SK-N-SH (cell line): ENCODE measurements around the gene DENND5B. TPM values are rescaled to one million over a fixed set of nuclear protein-coding genes. Genes with fewer than 3 reads are reported as not detected.

Experiments used
- CTCF ChIA-PET: fragments of 300-600, 350-600 bp; formaldehyde crosslinking; extraction: SDS; loops from one replicate; lab custom pipeline; 2021; lab: Yijun Ruan, JAX
- POLR2A ChIA-PET: fragments of 350-600 bp; sonication (Branson Sonifier 250); formaldehyde crosslinking; extraction: SDS; loops from one replicate; lab custom pipeline; 2020; ENCODE audit warnings: antibody characterized with exemption, inconsistent platforms; lab: Yijun Ruan, JAX
- DNase-seq: peaks from one replicate; pipeline ENCODE4 v3.0.0; 2012
- H2AFZ ChIP-seq: fragments of 200-600 bp; sonication (generic); 2 replicates; pipeline ENCODE4 v1.8.1; 2016; ENCODE audit warnings: antibody characterized with exemption, mild to moderate bottlenecking, low read depth
- H3F3A ChIP-seq: fragments of 200-600 bp; sonication (generic); replicated peaks from 2 replicates; pipeline ENCODE3; 2016; ENCODE audit warnings: antibody characterized with exemption, mild to moderate bottlenecking; ENCODE audit not compliant: insufficient read depth
- H3K27ac ChIP-seq, 2 experiments: fragments of 200-500 bp in 1 of 2; fragments of 200-600 bp in 1 of 2; sonication (Bioruptor generic) in 1 of 2; sonication (generic), shearing (Covaris generic) in 1 of 2; 2 replicates each; pipeline versions ENCODE4 v1.5.1 to v1.6.1; 2014 to 2016; ENCODE audit warnings: low read depth in 2 of 2, inconsistent platforms in 1 of 2, low read length in 1 of 2, mild to moderate bottlenecking in 1 of 2, mixed read lengths in 1 of 2
- H3K27me3 ChIP-seq: fragments of 200-600 bp; sonication (generic), shearing (Covaris generic); 2 replicates; pipeline ENCODE4 v1.6.1; 2016; ENCODE audit warnings: mixed run types; ENCODE audit not compliant: insufficient read depth
- H3K36me3 ChIP-seq, 2 experiments: fragments of 200-500 bp in 1 of 2; fragments of 200-600 bp in 1 of 2; sonication (Bioruptor generic) in 1 of 2; sonication (generic) in 1 of 2; replicated peaks in 1 of 2; 2 replicates each; pipeline versions ENCODE3 to v1.5.1; 2014 to 2016; ENCODE audit warnings: low read length in 1 of 2, mild to moderate bottlenecking in 1 of 2; ENCODE audit not compliant: insufficient read depth in 2 of 2, control insufficient read depth in 1 of 2
- H3K4me1 ChIP-seq, 2 experiments: fragments of 200-500 bp in 1 of 2; fragments of 200-600 bp in 1 of 2; sonication (Bioruptor generic) in 1 of 2; sonication (generic), shearing (Covaris generic) in 1 of 2; 2 replicates each; pipeline versions ENCODE4 v1.5.1 to v1.6.1; 2014 to 2016; ENCODE audit warnings: low read depth in 1 of 2, low read length in 1 of 2, mixed run types in 1 of 2; ENCODE audit not compliant: insufficient read depth in 2 of 2, control insufficient read depth in 1 of 2
- H3K4me2 ChIP-seq: fragments of 200-600 bp; sonication (generic), shearing (Covaris generic); 2 replicates; pipeline ENCODE4 v1.6.1; 2017; ENCODE audit warnings: mixed run types
- H3K4me3 ChIP-seq, 2 experiments: fragments of 200-500 bp in 1 of 2; fragments of 200-600 bp in 1 of 2; sonication (Bioruptor generic) in 1 of 2; sonication (generic), shearing (Covaris generic) in 1 of 2; 2 replicates each; pipeline versions ENCODE4 v1.5.1 to v1.8.1; 2014 to 2016; ENCODE audit warnings: low read depth in 2 of 2, inconsistent platforms in 1 of 2, low read length in 1 of 2, mild to moderate bottlenecking in 1 of 2, mixed read lengths in 1 of 2, moderate library complexity in 1 of 2
- H3K79me2 ChIP-seq: fragments of 200-600 bp; sonication (generic); 2 replicates; pipeline ENCODE4 v1.8.1; 2017; ENCODE audit warnings: mild to moderate bottlenecking; ENCODE audit not compliant: insufficient read depth
- H3K9ac ChIP-seq: fragments of 200-600 bp; sonication (generic); 2 replicates; pipeline ENCODE4 v1.6.1; 2017; ENCODE audit warnings: mixed run types
- H3K9me2 ChIP-seq: fragments of 200-600 bp; sonication (generic); 2 replicates; pipeline ENCODE4 v1.6.1; 2017; ENCODE audit warnings: mixed run types
- H3K9me3 ChIP-seq: fragments of 200-600 bp; sonication (generic); 2 replicates; pipeline ENCODE4 v1.6.1; 2017; ENCODE audit warnings: mixed run types, mild to moderate bottlenecking, moderate library complexity
- H4K20me1 ChIP-seq: fragments of 200-600 bp; sonication (generic); 2 replicates; pipeline ENCODE4 v1.6.1; 2017; ENCODE audit warnings: mild to moderate bottlenecking, mixed run types; ENCODE audit not compliant: insufficient read depth
- ELF1 ChIP-seq: IDR thresholded peaks from 2 replicates; pipeline ENCODE4 v1.4.0; 2012
- FOSL2 ChIP-seq: IDR thresholded peaks from 2 replicates; pipeline ENCODE4 v1.4.0; 2012; ENCODE audit warnings: low read depth, mild to moderate bottlenecking, moderate library complexity, borderline replicate concordance
- FOXM1 ChIP-seq: IDR thresholded peaks from 2 replicates; pipeline ENCODE4 v1.4.0; 2012; ENCODE audit warnings: low read depth, mild to moderate bottlenecking
- GABPA ChIP-seq: IDR thresholded peaks from 2 replicates; pipeline ENCODE4 v1.4.0; 2012; ENCODE audit warnings: low read depth, mild to moderate bottlenecking
- JUND ChIP-seq: IDR thresholded peaks from 2 replicates; pipeline ENCODE4 v1.4.0; 2012
- MEF2A ChIP-seq: IDR thresholded peaks from 2 replicates; pipeline ENCODE4 v1.4.0; 2012; ENCODE audit warnings: low read depth, borderline replicate concordance
- MXI1 ChIP-seq: IDR thresholded peaks from 2 replicates; pipeline ENCODE4 v1.6.1; 2012; ENCODE audit warnings: mild to moderate bottlenecking, low read depth, low read length, improper control_type of control experiment
- RAD21 ChIP-seq: IDR thresholded peaks from 2 replicates; pipeline ENCODE4 v1.6.1; 2012; ENCODE audit warnings: mild to moderate bottlenecking, low read length
- SIN3A ChIP-seq: IDR thresholded peaks from 2 replicates; pipeline ENCODE4 v1.6.1; 2012; ENCODE audit warnings: low read depth, mild to moderate bottlenecking, low read length, moderate library complexity, borderline replicate concordance
- SMC3 ChIP-seq: IDR thresholded peaks from 2 replicates; pipeline ENCODE4 v1.6.1; 2012; ENCODE audit warnings: low read depth, low read length, improper control_type of control experiment
- TAF1 ChIP-seq: IDR thresholded peaks from 2 replicates; pipeline ENCODE4 v1.6.1; 2012; ENCODE audit warnings: low read depth, mild to moderate bottlenecking, low read length, moderate library complexity, borderline replicate concordance
- TCF12 ChIP-seq: IDR thresholded peaks from 2 replicates; pipeline ENCODE4 v1.4.0; 2012
- TEAD4 ChIP-seq: IDR thresholded peaks from 2 replicates; pipeline ENCODE4 v1.4.0; 2012; ENCODE audit warnings: mild to moderate bottlenecking, borderline replicate concordance; ENCODE audit not compliant: insufficient read depth
- YY1 ChIP-seq: IDR thresholded peaks from 2 replicates; pipeline ENCODE4 v1.4.0; 2012; ENCODE audit warnings: low read depth, mild to moderate bottlenecking
- WGBS: methylation state at CpG from one replicate; pipeline ENCODE4 v1.1.6; 2017; ENCODE audit warnings: low lambda C conversion rate; 5-methylcytosine and 5-hydroxymethylcytosine counted together
- polyA plus RNA-seq, 3 experiments: library from polyadenylated mRNA; depleted of rRNA; stranded (reverse); fragments of >200 nt; gene quantifications; 2 replicates each; pipeline ENCODE4 v1.2.3, GENCODE V29; 2012
- TF ChIP-seq, protein P1 (sequence below): fragments of 150-350 bp; IDR thresholded peaks from 2 replicates; pipeline ENCODE4 v1.6.1; 2017; ENCODE audit warnings: antibody characterized with exemption, low read length, low read depth, borderline replicate concordance
- TF ChIP-seq, protein P2 (sequence below): IDR thresholded peaks from 2 replicates; pipeline ENCODE4; 2012
- TF ChIP-seq, protein P3 (sequence below): IDR thresholded peaks from 2 replicates; pipeline ENCODE4 v1.6.1; 2012; ENCODE audit warnings: mild to moderate bottlenecking, low read depth, low read length, moderate library complexity
- TF ChIP-seq, protein P4 (sequence below): IDR thresholded peaks from 2 replicates; pipeline ENCODE4 v1.4.0; 2012; ENCODE audit warnings: low read depth
- TF ChIP-seq, protein P5 (sequence below): IDR thresholded peaks from 2 replicates; pipeline ENCODE4 v1.4.0; 2012; ENCODE audit warnings: low read depth, borderline replicate concordance
- TF ChIP-seq, protein P6 (sequence below): IDR thresholded peaks from 2 replicates; pipeline ENCODE4 v1.4.0; 2012; ENCODE audit warnings: low read depth, borderline replicate concordance

Gene DENND5B
- polyA plus RNA-seq, 1 of the 3 experiments (the other 2 are of a cell fraction) = 5.3 TPM

DNA sequence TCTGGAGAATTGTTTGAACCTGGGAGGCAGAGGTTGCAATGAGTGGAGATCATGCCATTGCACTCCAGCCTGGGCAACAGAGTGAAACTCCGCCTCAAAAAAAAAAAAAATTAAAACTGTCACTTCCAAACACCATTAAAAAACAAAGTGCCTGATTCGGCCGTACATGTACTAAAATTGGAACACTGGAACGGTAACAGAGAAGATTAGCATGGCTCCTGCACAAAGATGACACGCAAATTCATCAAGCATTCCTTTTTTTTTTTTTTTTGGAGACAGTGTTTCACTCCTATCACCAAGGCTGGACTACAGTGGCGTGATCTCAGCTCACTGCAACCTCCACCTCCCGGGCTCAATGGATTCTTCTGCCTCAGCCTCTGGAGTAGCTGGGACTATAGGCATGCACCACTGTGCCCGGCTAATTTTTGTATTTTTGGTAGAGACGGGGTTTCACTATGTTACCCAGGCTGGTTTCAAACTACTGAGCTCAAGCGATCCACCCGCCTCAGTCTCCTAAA lies 224.8 kb downstream of the DENND5B start:
- H3K4me1 ChIP-seq = no peaks in the 10 kb centered on the region
- H4K20me1 ChIP-seq = no peaks in the 10 kb centered on the region
- no peaks in the 10 kb centered on the region for H3K9me2 ChIP-seq
- no peak overlapping the region for H3K27ac ChIP-seq
- no peaks in the 10 kb centered on the region for H3K27me3 ChIP-seq
- ChIA-PET CTCF (no interaction called here), POLR2A (no interaction called here)
- H3K36me3 ChIP-seq = no peaks in the 10 kb centered on the region
- 89% methylated on average over 11 of the region's 11 CpGs for WGBS
- H3F3A ChIP-seq = no peaks in the 10 kb centered on the region
- H3K4me2 ChIP-seq = no peak overlapping the region
- no peak overlapping the region for H2AFZ ChIP-seq
- no peaks in the 10 kb centered on the region for H3K79me2 ChIP-seq
- TF ChIP-seq MEF2A (no peak), TAF1 (no peak), JUND (no peak), ELF1 (no peak), SIN3A (no peak), TCF12 (no peak), FOXM1 (no peak), YY1 (no peak), GABPA (no peak), RAD21 (no peak), TEAD4 (no peak), MXI1 (no peak), FOSL2 (no peak), SMC3 (no peak)
- TF ChIP-seq, protein P1, sequence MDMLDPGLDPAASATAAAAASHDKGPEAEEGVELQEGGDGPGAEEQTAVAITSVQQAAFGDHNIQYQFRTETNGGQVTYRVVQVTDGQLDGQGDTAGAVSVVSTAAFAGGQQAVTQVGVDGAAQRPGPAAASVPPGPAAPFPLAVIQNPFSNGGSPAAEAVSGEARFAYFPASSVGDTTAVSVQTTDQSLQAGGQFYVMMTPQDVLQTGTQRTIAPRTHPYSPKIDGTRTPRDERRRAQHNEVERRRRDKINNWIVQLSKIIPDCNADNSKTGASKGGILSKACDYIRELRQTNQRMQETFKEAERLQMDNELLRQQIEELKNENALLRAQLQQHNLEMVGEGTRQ = no peak
- TF ChIP-seq, protein P2, sequence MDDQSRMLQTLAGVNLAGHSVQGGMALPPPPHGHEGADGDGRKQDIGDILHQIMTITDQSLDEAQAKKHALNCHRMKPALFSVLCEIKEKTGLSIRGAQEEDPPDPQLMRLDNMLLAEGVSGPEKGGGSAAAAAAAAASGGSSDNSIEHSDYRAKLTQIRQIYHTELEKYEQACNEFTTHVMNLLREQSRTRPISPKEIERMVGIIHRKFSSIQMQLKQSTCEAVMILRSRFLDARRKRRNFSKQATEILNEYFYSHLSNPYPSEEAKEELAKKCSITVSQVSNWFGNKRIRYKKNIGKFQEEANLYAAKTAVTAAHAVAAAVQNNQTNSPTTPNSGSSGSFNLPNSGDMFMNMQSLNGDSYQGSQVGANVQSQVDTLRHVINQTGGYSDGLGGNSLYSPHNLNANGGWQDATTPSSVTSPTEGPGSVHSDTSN = no peak
- TF ChIP-seq, protein P3, sequence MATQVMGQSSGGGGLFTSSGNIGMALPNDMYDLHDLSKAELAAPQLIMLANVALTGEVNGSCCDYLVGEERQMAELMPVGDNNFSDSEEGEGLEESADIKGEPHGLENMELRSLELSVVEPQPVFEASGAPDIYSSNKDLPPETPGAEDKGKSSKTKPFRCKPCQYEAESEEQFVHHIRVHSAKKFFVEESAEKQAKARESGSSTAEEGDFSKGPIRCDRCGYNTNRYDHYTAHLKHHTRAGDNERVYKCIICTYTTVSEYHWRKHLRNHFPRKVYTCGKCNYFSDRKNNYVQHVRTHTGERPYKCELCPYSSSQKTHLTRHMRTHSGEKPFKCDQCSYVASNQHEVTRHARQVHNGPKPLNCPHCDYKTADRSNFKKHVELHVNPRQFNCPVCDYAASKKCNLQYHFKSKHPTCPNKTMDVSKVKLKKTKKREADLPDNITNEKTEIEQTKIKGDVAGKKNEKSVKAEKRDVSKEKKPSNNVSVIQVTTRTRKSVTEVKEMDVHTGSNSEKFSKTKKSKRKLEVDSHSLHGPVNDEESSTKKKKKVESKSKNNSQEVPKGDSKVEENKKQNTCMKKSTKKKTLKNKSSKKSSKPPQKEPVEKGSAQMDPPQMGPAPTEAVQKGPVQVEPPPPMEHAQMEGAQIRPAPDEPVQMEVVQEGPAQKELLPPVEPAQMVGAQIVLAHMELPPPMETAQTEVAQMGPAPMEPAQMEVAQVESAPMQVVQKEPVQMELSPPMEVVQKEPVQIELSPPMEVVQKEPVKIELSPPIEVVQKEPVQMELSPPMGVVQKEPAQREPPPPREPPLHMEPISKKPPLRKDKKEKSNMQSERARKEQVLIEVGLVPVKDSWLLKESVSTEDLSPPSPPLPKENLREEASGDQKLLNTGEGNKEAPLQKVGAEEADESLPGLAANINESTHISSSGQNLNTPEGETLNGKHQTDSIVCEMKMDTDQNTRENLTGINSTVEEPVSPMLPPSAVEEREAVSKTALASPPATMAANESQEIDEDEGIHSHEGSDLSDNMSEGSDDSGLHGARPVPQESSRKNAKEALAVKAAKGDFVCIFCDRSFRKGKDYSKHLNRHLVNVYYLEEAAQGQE = no peak
- TF ChIP-seq, protein P4, sequence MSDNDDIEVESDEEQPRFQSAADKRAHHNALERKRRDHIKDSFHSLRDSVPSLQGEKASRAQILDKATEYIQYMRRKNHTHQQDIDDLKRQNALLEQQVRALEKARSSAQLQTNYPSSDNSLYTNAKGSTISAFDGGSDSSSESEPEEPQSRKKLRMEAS = no peak
- TF ChIP-seq, protein P5, sequence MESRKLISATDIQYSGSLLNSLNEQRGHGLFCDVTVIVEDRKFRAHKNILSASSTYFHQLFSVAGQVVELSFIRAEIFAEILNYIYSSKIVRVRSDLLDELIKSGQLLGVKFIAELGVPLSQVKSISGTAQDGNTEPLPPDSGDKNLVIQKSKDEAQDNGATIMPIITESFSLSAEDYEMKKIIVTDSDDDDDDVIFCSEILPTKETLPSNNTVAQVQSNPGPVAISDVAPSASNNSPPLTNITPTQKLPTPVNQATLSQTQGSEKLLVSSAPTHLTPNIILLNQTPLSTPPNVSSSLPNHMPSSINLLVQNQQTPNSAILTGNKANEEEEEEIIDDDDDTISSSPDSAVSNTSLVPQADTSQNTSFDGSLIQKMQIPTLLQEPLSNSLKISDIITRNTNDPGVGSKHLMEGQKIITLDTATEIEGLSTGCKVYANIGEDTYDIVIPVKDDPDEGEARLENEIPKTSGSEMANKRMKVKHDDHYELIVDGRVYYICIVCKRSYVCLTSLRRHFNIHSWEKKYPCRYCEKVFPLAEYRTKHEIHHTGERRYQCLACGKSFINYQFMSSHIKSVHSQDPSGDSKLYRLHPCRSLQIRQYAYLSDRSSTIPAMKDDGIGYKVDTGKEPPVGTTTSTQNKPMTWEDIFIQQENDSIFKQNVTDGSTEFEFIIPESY = no peak
- TF ChIP-seq, protein P6, sequence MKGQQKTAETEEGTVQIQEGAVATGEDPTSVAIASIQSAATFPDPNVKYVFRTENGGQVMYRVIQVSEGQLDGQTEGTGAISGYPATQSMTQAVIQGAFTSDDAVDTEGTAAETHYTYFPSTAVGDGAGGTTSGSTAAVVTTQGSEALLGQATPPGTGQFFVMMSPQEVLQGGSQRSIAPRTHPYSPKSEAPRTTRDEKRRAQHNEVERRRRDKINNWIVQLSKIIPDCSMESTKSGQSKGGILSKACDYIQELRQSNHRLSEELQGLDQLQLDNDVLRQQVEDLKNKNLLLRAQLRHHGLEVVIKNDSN = no peak
- no peak overlapping the region for H3K4me3 ChIP-seq
- DNase-seq = no peak
- no peak overlapping the region for H3K9ac ChIP-seq
- H3K9me3 ChIP-seq = no peaks in the 10 kb centered on the region
